T-helper 1 cell treated with Interleukin-12 subunit alpha and Interleukin-12 subunit beta and Interleukin-4 antibody, amounts not matched to agents 30 ng/mL and 1 ng/mL, for 36 hours (primary cell): ENCODE data around the gene SLC30A2. TPM values are rescaled to one million over a fixed set of nuclear protein-coding genes. Genes with fewer than 3 reads are reported as not detected.

Source experiments
- intact Hi-C: fragments of 100-400 bp; cut with micrococcal nuclease; formaldehyde crosslinking; loops from one replicate; pipeline ENCODE4 v1.15.1; 2024
- total RNA-seq: library from RNA; stranded (reverse); gene quantifications from 2 replicates; pipeline ENCODE4 v1.2.3, GENCODE V29; 2022

SLC30A2 gene
- total RNA-seq, 1 donor from 2014 or later, result not detected

DNA sequence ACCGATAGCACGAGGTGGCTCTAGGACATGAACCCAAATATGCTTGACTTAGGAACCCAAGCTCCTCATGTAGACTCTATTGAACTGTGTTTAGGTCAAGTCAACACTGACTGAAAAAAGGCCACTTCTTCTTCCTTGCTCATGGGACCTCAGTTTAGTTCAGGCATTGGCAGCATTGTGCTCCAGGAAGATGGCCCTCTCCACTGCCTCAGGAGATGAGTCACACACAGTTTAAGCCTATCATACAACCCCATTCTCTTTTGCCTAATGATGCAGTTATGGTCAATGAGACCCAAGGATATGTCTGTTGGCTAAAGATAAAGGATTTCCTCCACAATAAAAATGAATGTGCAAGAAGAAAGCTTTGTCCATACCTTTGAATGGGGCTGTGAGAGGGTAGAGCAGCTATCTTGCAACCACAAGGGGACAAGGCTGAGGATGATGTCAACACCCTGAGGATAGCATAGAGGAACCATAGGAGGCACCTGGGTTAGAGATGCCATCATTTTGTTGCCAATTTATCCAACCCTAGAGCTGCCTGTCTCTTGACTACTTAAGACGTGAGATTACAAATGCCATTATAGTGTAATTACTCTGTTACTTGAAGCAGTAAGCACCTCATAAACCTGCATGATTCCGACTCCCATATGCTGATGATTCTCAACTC is 24.5 kb upstream of the SLC30A2 start:
- intact Hi-C loops, result no loop called here

DNA sequence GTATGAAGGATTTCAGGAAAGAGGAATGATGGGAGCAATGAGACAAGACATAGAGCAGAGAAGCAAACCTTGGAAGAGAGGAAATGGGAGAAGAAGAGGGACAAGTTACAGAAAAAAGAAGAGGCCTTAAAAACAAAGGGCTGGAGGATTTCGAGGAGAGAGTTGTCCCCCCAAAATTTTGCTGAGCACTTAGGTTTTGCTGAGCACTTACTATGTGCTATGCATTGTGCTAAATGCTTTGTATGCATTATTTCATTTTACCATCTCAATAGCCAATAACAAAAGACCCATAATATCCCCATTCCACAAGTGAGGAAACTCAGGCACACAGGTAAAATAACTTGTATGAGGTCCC is 24.0 kb upstream of the SLC30A2 start:
- intact Hi-C loops, result no loop called here

DNA sequence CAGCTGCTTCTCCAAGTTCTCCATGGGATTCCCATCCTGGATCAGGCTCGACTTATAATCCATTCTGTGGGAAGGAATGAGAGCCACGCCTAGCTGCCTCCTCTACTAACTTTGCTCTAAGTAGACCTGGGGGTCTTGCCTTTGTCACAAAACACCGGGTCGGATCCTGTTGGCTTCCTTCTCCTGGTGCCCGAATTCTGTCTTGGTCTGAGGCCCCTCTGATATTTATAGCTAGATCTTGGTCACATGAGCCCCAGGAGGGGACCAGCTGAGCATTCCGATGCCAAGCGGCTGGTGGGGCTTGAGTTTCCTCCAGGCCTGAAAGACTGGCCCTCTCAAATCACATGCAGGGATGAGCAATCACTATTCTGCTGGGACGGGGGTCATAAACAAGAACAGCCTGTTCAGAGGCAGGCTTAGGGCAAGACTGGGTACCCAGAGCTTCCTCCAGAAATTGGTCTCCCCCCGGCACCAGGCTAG is 21.6 kb upstream of the SLC30A2 start, which contains the start of gene TRIM63:
TSS of gene TRIM63 (minus strand) at position 199 of the 480 bp plus-strand sequence. CDS start at position 63, 136 bp downstream.
- intact Hi-C loops, result no loop called here

DNA sequence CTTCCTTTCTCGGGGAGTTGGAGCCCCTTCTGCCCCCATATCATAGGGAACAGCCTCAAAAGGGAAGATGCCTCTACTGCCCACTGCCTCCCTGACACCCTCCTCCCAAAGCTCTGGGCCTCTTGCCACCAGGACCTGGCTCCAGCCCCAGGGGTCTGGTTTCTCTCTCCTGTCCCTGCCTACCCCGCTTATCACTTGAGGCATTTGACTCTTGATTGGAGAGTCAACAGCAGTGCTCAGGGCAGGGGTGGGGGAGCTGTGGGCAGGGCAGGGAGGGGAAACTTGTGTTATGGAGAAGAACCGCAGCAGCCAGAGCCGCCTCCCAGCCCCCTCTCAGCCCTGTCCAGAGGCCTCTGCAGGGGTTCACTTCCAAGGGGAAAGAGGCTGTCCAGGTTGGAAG is 20.9 kb upstream of the SLC30A2 start:
- intact Hi-C loops, result no loop called here

DNA sequence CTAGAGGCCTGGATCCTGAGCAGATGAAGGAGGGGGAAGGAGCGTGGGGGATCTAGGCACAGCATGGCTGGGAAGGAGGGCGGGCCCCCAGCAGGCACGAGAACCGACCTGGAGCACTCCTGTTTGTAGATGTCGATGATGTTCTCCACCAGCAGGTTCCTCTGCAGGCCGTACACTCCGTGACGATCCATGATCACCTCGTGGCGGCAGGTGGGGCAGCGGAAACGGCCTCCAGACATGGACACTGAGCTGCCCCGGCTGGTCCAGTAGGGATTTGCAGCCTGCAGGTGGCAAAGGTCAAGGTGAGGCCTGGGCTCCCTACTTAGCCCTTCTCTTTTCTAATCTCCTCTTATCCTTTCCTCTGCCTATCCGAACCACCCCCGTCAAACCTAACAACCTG is 20.2 kb upstream of the SLC30A2 start:
- intact Hi-C loops, result no loop called here

DNA sequence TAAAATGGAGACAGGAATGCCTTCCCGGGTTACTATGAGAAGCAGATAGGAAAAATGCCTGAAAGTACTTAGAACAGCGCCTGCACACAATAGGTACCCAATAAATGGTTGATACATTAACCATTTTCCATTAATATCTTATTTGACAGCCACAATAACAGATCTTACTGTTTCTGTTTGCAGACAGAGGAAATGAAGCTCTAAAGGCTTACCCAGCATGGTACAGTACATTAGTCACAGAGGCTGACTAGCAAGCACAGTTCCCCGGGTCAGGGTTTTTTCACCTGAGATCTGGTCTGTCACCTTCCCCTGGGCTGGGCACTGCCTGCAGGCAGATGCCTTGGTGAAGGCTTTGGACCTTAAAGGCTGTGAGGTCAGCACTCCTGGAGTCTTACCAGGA is 18.6 kb upstream of the SLC30A2 start:
- intact Hi-C loops, result no loop called here

DNA sequence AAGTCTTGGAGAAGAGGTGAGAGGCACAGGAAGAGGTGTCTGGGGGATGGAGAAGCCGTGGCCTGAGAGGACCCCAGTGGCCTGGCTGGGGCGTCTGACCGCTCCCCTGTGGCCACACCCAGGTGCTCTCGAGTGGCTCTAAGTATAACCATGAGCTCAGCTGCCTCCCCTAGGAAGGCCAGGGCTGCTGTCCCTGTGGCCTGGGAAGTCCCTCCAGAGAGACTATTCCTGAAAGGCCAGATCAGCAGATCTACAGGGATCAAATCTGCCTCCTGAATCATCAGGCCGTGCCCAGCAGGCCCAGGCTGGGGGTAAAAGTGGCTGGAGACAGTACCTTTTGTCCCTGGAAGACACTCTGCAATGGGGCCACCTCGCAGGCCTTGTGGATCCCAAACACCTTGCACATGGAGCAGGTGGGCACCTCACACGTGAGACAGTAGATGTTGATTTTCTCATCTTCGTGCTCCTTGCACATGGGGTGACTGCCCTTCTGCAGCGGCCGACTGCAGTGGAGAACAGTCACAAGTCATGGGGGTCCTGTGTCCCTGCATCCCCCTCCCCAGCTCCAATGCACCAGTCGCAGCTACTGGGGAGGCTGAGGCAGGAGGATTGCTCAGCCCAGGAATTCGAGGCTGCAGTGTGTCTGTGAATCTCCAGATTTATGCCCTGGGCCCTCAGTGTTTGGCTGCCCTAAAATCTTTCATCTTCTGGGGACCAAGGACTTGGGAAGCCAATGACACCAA is 15.1 kb upstream of the SLC30A2 start:
- intact Hi-C loops, result no loop called here

DNA sequence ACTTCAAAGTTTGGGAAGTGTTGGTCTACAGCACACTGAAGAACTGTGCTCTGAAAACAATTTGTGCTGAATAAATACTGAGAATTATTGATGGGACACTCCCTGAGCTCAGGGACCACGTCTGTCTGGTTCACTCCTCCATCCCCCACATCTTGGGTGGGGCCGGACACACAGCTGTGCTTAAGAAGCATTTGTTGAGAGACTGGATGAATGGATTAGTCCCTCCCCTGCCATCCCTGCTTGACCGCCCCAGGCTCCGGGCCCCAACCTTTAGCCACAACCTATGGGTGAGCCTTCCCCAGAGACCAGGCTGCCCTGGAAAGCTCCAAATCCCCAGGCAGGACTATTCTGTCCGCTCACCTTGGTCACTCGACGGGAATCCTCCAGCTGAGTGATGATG is 14.0 kb upstream of the SLC30A2 start:
- intact Hi-C loops, result no loop called here

DNA sequence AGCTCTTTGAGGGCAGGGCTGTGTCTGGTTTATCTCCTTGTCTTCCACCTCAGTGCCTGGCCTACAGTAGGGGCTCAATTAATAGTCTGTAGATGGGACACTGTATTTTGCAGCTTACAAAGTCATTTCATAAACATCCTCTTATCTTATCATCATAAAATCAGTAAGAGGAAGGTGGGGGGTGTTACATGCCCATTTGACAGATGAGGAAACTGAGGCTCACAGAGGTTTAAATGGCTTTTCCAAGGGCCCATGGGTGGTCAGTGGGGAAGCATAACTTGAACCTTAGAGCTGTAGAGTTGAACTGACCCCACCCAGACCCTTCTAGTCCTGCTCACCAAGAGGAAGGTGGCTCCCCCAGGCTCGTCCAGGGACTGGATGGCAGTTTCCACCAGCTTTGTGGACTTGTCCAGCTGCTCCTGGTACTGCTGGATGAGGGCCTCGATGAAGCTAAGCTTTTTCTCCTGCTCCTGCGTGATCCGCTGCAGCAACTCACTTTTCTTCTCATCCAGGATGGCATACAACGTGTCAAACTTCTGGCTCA is 12.2 kb upstream of the SLC30A2 start:
- intact Hi-C loops, result no loop called here

DNA sequence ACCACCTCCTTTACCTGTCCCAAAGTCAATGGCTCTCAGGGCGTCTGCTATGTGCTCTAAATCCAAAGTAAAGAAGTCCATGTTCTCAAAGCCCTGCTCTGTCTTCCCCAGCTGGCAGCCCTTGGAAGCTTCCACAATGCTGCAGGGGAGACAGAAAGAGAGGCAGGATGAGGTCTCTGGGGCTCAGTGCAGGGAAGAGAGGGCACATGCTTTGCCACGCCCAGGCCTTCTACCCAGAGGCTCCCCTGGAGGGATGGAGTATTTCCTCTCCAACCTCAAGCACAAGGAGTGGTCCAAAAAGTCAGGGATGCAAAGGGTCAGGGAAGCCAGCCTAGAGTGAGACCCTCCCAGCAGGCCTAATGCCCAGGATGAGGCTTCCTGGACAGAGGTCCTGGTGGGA is 11.3 kb upstream of the SLC30A2 start:
- intact Hi-C loops, result no loop called here

DNA sequence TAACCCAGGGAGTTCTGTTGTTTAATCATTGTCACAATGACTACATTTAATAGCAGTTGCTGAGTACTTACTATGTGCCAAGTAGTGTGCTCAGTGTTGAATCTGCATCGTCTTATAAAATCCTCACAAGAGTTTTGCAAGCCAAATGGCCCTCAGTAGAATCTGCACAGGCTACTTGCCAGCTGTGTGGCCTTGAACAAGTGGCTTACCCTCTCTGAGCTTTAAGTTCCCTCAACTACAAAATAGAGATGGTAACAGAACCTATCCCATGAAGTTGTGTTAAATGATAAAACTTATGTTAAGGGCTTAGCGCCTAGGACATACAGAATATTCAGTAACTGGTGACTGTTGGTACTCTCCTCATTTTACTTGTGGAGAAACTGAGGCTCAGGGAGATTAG is 9.1 kb upstream of the SLC30A2 start:
- intact Hi-C loops, result no loop called here

DNA sequence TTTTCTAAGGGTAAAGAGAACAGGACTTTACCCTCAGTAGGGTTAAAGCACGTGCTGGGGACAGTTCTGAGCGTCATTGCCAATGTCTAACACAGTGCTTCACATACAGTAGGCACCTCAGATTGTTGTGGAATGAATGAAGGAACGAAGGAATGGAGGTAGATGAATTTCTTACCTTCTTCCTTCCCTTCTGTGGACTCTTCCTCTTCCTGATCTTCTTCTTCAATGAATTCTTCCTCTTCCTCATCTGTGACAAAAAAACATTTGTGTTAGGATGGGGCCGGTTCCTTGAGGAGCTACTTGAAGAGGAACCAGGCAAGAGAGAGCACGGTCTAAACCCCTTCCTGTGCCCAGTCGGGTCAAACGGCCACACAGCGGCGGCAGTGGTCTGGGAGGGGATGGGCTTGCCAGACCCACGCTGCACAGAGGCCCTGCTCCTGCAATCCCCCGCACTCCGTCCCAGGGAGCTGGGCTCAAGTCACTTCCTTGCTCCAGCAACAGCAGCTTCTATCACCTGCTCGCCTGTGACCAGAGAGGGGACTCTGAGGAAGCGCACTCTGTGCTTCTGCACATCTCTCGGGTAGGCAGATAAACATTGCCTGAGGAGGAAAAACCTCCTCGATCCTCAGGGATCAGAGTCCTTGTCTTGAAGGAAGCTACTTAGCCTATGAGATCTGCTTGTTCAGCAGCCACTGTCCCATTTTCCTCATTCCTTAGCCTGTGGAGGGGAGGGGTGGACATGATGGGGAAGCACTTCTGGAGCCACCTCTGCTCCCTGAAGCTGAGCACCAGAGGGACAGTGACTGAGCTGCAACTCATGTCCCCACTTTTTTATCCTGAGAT is 8.0 kb upstream of the SLC30A2 start:
- intact Hi-C loops, result no loop called here

DNA sequence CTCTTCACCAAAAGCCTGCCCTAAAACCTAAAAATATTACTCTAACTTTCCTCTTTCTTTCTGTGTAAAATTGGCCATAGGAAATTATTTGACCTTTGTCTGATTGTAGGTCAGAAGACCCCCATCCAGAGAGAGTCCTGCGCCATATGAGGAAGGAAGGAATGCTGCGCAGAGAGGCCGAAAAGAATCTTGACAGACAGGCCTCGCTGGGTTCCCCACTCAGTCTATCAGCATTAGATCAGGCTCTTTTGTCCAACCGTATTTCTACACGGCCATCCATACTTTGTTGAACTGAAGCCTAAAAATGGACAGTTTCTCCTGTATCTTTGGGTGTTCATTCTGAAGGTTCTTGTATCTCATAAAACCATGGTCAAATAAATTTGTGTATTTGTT is 4.3 kb upstream of the SLC30A2 start:
- intact Hi-C loops, result no loop called here

DNA sequence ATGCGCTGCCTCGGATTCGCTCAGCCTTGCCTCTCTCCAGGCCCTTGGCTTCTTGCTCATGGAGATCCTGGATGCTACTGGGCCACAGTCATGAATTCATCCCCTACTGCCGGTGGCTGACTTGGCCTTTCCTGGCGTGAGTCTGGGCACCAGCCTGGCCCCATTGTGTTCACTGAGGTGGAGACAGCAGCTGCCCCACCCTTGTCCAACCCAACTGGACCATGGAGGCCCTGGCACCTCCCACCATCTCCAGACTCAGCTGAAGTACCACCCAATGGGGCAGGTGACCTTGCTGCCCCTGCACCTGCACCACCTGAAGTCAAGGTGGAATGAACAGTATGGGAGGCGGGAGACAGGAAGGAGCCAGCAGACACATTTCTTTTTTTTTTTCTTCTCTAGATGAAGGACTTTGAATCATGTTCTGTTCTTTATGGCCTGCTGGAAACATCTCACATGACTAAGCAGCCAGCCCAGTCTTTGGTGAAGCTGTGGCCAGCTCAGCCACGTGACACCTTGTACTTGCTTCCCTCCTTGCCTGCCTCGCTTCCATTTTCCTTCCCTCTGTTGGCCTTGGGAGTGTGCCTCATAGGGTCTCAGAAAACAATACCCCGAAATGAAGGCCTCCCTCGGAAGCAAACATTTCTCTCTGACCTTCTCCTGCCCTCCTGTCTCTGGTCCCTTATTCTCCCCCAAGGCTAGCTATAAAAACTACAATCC is 3.8 kb upstream of the SLC30A2 start:
- intact Hi-C loops, result no loop called here

DNA sequence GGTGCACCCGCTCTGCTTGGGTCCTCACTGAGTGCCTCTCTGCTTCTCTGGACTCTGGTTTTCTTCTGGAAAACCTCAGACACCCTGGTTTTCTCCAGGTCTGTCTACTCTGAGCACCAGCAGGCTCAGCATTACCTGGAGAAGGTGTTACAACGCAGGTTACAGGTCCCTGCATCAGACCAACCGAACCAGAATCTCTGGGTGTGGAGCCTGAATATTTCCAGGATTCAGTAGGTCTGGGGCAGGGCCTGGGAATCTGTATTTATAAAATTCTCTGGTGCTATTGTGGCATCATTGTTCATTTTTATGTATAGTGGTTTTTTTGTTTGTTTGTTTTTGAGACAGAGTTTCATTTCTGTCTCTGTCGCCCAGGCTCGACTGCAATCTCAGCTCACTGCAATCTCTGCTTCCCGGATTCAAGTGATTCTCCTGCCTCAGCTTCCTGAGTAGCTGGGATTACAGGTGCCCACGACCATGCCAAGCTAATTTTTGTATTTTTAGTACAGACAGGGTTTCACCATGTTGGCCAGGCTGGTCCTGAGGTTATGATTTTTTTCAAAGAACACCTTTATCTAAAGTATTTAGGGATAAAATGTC is 1.5 kb upstream of the SLC30A2 start:
- intact Hi-C loops, result no loop called here

DNA sequence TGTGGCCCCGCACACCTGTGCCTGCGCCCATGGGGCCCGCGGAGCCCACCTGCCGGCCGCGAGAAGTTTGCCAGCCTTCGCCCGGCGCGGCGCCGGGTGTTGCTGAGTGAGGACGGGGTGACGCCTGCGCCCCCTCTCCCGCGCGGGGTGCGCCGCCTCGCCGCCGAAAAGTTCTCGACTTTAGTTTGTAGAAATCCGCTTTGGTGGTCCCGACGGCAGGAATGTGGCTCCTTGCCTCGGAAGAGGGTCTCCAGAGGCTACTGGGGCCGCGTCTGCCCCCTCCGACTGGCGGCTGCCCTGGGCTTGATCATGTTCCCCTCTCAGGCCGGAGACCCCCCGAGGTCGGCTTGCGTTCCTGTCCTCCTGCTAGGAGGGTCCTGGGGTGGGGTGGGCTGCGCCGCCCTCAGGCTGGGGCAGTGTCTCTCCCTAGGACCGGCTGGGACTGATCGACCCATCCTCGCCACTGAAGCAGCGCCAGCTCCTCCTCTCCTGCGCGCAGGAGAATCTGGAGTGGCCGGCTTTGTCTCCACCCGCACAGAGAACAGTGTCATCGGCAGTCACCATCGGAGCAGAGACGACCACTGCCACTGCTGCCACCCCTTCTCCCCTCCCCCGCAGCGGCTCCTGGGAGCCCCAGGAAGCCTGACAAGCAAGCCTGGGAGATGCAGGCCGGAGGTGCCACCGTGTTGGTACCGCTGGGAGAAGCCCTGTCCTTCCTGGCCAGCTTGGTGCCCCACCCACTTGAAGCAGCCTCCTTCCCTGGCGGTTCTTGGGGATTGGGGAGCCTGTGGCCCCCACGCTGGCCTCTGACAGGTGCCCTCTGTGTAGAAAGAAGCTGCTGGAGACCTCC is 553 bp upstream of the SLC30A2 start:
- intact Hi-C loops, result no loop called here

DNA sequence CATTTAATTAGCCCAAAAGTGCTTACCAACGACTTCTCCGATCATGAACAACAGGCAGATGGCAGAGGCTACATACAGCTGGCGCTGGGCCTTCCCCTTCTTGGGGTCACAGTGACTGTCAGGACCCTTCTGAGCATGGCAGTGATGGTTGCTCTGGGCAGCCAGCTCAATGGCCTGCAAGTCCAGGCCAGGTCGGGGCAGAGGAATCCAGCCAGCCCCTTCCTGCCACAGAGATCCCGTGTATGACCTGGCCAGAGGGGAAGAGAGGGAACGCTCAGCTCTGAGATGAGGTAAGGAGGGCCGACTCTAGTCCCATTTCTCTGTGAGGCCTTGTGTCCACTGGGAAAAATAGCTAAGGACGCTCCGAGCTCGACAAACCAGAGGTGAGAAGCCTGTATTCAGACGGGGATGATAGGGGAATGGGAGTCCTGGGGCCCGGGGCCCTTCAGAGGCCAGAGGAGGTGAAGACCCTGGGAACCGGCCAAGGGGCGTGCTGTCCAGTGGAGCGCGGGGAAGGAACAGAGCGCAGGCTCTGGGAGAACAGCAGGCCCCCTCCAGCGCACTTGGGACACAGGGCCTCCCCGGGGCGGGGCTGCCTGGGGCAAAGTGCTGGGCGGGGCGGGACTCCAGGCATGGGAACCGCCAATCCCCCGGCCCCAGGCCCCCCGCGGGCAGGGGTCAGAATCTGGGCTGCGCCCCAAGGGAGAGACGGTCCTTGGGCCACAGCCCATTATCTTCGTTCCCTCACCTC is 772 bp downstream of the SLC30A2 start:
- intact Hi-C loops, result no loop called here

DNA sequence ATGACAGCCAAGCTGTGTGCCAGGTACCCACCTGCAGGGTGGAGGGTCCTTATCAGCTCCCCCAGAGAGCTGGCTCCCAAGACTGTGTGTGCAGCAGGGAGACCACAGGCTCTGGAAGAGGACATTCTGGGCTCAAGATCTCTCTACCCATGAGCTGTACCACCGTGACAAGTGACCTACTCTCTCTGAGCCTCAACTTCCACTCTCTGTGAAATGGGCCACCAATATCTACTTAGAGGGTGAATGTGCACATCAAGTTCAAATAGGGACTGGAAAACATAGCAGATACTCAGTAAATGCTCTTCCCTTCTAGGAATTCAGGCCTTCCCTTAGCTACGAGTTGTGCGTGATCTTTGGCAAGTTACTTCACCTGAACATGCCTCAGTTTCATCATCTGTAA is 1.5 kb downstream of the SLC30A2 start:
- intact Hi-C loops, result no loop called here

DNA sequence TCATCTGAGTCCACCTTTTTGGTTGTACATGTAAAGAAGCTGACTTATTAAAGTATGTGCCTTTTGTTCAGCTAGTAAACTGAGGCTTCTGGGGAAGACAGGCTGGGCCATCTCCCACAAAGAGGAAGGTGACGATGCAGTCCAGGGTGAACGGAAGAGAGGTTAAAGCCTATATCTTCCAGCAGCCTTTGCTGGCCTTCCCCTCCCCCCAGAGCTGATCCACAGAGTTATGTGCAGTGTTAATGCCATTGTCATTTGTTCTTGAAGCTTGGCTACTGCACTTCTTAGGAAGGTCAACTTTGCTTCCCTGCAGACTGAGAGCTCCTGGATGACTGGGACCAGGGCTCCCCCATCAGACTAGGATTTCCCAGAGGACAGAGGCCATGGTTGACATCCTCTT is 2.2 kb downstream of the SLC30A2 start:
- intact Hi-C loops, result no loop called here
